Ishikawa (cell line): ENCODE data around the gene RABEP1.

Experiments used
- CEBPB ChIP-seq: IDR thresholded peaks from 2 replicates; pipeline ENCODE4 v1.6.1; 2012
- CREB1 ChIP-seq: IDR thresholded peaks from 2 replicates; pipeline ENCODE4 v1.6.1; 2012; ENCODE audit warnings: low read depth
- EGR1 ChIP-seq: IDR thresholded peaks from 2 replicates; pipeline ENCODE4 v1.6.1; 2012
- EP300 ChIP-seq: IDR thresholded peaks from 2 replicates; pipeline ENCODE4 v1.6.1; 2012; ENCODE audit warnings: borderline replicate concordance
- FOXM1 ChIP-seq: IDR thresholded peaks from 2 replicates; pipeline ENCODE4 v1.6.1; 2012; ENCODE audit warnings: low read depth, borderline replicate concordance
- NFIC ChIP-seq: IDR thresholded peaks from 2 replicates; pipeline ENCODE4 v1.6.1; 2012
- RAD21 ChIP-seq: IDR thresholded peaks from 2 replicates; pipeline ENCODE4 v1.6.1; 2012; ENCODE audit warnings: low read depth
- TAF1 ChIP-seq: IDR thresholded peaks from 2 replicates; pipeline ENCODE4 v1.6.1; 2012; ENCODE audit warnings: low read depth, mild to moderate bottlenecking
- TCF12 ChIP-seq: IDR thresholded peaks from 2 replicates; pipeline ENCODE4 v1.6.1; 2012; ENCODE audit warnings: low read depth
- TEAD4 ChIP-seq: IDR thresholded peaks from 2 replicates; pipeline ENCODE4 v1.6.1; 2012
- YY1 ChIP-seq: IDR thresholded peaks from 2 replicates; pipeline ENCODE4 v1.6.1; 2012; ENCODE audit warnings: low read depth
- ZBTB7A ChIP-seq: IDR thresholded peaks from 2 replicates; pipeline ENCODE4 v1.6.1; 2012; ENCODE audit warnings: low read depth
- TF ChIP-seq, protein P1 (sequence below): IDR thresholded peaks from 2 replicates; pipeline ENCODE4 v1.6.1; 2012
- TF ChIP-seq, protein P2 (sequence below): IDR thresholded peaks from 2 replicates; pipeline ENCODE4 v1.6.1; 2012; ENCODE audit warnings: low read depth, mild to moderate bottlenecking

DNA sequence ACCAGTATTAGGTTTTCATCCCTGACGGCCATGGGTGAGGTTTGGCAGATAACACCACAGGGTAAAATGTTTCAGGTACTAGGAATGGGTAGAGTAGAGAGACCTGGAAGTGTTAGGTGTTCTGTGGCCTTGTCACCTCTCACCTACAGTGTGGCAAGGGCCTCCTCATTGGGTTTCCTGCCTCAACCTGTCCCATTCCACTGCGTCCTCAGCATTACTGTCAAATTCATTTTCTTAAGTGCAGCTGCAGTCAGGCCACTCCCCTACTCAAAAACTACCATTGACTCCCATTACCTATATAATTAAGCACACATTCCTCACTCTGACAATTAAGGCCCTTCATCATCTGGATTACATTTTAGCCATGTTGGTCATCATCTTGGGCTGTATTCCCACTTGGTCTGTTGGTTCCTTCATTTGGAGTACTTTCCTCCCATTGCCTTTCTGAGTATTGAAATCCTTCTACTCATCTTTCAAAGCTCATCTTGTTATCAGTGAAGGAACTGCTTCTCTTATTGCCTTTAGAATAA is 72.9 kb downstream of the RABEP1 start:
- TF ChIP-seq EP300 (no peak), TEAD4 (no peak), YY1 (no peak), FOXM1 (no peak), RAD21 (no peak), EGR1 (no peak), CREB1 (no peak), ZBTB7A (no peak), TCF12 (no peak), CEBPB (no peak), TAF1 (no peak), NFIC (no peak)
- TF ChIP-seq, protein P1, sequence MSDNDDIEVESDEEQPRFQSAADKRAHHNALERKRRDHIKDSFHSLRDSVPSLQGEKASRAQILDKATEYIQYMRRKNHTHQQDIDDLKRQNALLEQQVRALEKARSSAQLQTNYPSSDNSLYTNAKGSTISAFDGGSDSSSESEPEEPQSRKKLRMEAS, result no peak
- TF ChIP-seq, protein P2, sequence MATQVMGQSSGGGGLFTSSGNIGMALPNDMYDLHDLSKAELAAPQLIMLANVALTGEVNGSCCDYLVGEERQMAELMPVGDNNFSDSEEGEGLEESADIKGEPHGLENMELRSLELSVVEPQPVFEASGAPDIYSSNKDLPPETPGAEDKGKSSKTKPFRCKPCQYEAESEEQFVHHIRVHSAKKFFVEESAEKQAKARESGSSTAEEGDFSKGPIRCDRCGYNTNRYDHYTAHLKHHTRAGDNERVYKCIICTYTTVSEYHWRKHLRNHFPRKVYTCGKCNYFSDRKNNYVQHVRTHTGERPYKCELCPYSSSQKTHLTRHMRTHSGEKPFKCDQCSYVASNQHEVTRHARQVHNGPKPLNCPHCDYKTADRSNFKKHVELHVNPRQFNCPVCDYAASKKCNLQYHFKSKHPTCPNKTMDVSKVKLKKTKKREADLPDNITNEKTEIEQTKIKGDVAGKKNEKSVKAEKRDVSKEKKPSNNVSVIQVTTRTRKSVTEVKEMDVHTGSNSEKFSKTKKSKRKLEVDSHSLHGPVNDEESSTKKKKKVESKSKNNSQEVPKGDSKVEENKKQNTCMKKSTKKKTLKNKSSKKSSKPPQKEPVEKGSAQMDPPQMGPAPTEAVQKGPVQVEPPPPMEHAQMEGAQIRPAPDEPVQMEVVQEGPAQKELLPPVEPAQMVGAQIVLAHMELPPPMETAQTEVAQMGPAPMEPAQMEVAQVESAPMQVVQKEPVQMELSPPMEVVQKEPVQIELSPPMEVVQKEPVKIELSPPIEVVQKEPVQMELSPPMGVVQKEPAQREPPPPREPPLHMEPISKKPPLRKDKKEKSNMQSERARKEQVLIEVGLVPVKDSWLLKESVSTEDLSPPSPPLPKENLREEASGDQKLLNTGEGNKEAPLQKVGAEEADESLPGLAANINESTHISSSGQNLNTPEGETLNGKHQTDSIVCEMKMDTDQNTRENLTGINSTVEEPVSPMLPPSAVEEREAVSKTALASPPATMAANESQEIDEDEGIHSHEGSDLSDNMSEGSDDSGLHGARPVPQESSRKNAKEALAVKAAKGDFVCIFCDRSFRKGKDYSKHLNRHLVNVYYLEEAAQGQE, result no peak
